OCI-LY3 (cell line): Measurements from ENCODE around the gene XXYLT1.
A peak's percentile ranks its signal among the peaks of the same experiment; 100 is the strongest.
"Not testable (repeated sequence)": the region's sequence is repeated elsewhere in the genome, so short reads cannot be mapped to it uniquely, and the experiment has no call there.

Source experiments
- H2AFZ ChIP-seq: fragments of 200-600, 300-600 bp; shearing (Covaris generic); 2 replicates; pipeline ENCODE4 v1.6.0; 2014; ENCODE audit warnings: antibody characterized with exemption, low read depth, low read length
- H3K27ac ChIP-seq: fragments of 200-600, 300-600 bp; sonication (generic); 2 replicates; pipeline ENCODE4 v1.5.1; 2014; ENCODE audit warnings: mild to moderate bottlenecking, low read length, moderate library complexity, mixed read lengths
- H3K27me3 ChIP-seq: fragments of 200-600, 300-600 bp; sonication (generic); 2 replicates; pipeline ENCODE4 v1.6.1; 2014; ENCODE audit warnings: low read depth, low read length, mixed read lengths
- H3K36me3 ChIP-seq: fragments of 200-600, 300-600 bp; sonication (generic); replicated peaks from 2 replicates; pipeline ENCODE3; 2014; ENCODE audit warnings: low read depth, low read length, mixed read lengths
- H3K4me1 ChIP-seq: fragments of 300-600, 200-600 bp; sonication (generic); 2 replicates; pipeline ENCODE4 v1.6.1; 2014; ENCODE audit warnings: low read length, mixed read lengths
- H3K4me2 ChIP-seq: fragments of 200-600, 300-600 bp; sonication (generic); 2 replicates; pipeline ENCODE4 v1.6.1; 2014; ENCODE audit warnings: low read length, mixed read lengths
- H3K4me3 ChIP-seq: fragments of 300-600, 200-600 bp; sonication (generic); 2 replicates; pipeline ENCODE4 v1.5.1; 2014; ENCODE audit warnings: antibody characterized with exemption, mild to moderate bottlenecking, low read length, moderate library complexity
- H3K79me2 ChIP-seq: fragments of 300-600, 200-600 bp; shearing (Covaris generic); 2 replicates; pipeline ENCODE4 v1.6.1; 2014; ENCODE audit warnings: mild to moderate bottlenecking, low read length, mixed read lengths
- H3K9ac ChIP-seq: fragments of 300-600, 200-600 bp; shearing (Covaris generic); 2 replicates; pipeline ENCODE4 v1.6.0; 2014; ENCODE audit warnings: mild to moderate bottlenecking, low read length, moderate library complexity
- H3K9me3 ChIP-seq: fragments of 200-600, 300-600 bp; shearing (Covaris generic); 2 replicates; pipeline ENCODE4 v1.6.1; 2014; ENCODE audit warnings: low read length, mixed read lengths; ENCODE audit not compliant: insufficient read depth
- H4K20me1 ChIP-seq: fragments of 200-600, 300-600 bp; sonication (generic); 2 replicates; pipeline ENCODE4 v1.6.1; 2016; ENCODE audit warnings: low read length, mixed read lengths; ENCODE audit not compliant: insufficient read depth
- CTCF ChIP-seq: fragments of 200-600, 300-600 bp; sonication (generic); IDR thresholded peaks from 2 replicates; pipeline ENCODE4 v1.5.1; 2014; ENCODE audit warnings: antibody characterized with exemption, low read length, low read depth
- EZH2phosphoT487 ChIP-seq: fragments of 200-600 bp; shearing (Covaris generic); IDR thresholded peaks from 2 replicates; pipeline ENCODE4 v1.6.1; 2018; ENCODE audit warnings: antibody characterized with exemption, mixed run types, low read depth

XXYLT1 gene

GRCh38 chr3:195189821-195190220, 81.1 kb downstream of the XXYLT1 start:
- TF ChIP-seq EZH2phosphoT487 (no peak), CTCF (no peak)
- H3K9ac ChIP-seq, result no peak overlapping the region
- no peak overlapping the region for H3K4me2 ChIP-seq
- H3K4me3 ChIP-seq, result no peak overlapping the region
- peaks cover 37% of the 10 kb centered on the region for H3K4me1 ChIP-seq
- no peaks in the 10 kb centered on the region for H4K20me1 ChIP-seq
- H3K27ac ChIP-seq, result no peak overlapping the region
- peaks cover 5% of the 10 kb centered on the region for H3K36me3 ChIP-seq
- H3K9me3 ChIP-seq, result peaks cover 6% of the 10 kb centered on the region; the same call in 1 of the 2 replicates
- H3K79me2 ChIP-seq, result peaks cover 3% of the 10 kb centered on the region; the same call in 1 of the 2 replicates
- no peaks in the 10 kb centered on the region for H3K27me3 ChIP-seq
- H2AFZ ChIP-seq, result no peak overlapping the region

GRCh38 chr3:195188426-195188927, 82.5 kb downstream of the XXYLT1 start:
- Histone ChIP-seq H3K9me3 (peaks cover 6% of the 10 kb centered on the region; the same call in 1 of the 2 replicates), H3K4me1 (peaks cover 30% of the 10 kb centered on the region), H4K20me1 (no peaks in the 10 kb centered on the region), H3K4me3 (no peak overlapping the region), H3K4me2 (no peak overlapping the region), H2AFZ (no peak overlapping the region), H3K27me3 (no peaks in the 10 kb centered on the region), H3K27ac (no peak overlapping the region), H3K9ac (no peak overlapping the region), H3K79me2 (peaks cover 3% of the 10 kb centered on the region; the same call in 1 of the 2 replicates), H3K36me3 (peaks cover 5% of the 10 kb centered on the region)
- TF ChIP-seq CTCF (peak; percentile 17; the same call in 1 of the 2 replicates), EZH2phosphoT487 (no peak)

GRCh38 chr3:195187609-195188425, 83.1 kb downstream of the XXYLT1 start:
- Histone ChIP-seq H3K9me3 (peaks cover 6% of the 10 kb centered on the region; the same call in 1 of the 2 replicates), H3K4me1 (peaks cover 30% of the 10 kb centered on the region), H3K27me3 (no peaks in the 10 kb centered on the region), H3K9ac (no peak overlapping the region), H3K4me3 (no peak overlapping the region), H3K79me2 (peaks cover 3% of the 10 kb centered on the region; the same call in 1 of the 2 replicates), H3K27ac (no peak overlapping the region), H3K4me2 (no peak overlapping the region), H3K36me3 (peaks cover 5% of the 10 kb centered on the region), H4K20me1 (no peaks in the 10 kb centered on the region), H2AFZ (no peak overlapping the region)
- TF ChIP-seq EZH2phosphoT487 (no peak), CTCF (no peak)

GRCh38 chr3:195186710-195187047, 84.3 kb downstream of the XXYLT1 start:
- not testable (repeated sequence) for H3K9me3 ChIP-seq, H3K79me2 ChIP-seq, H3K36me3 ChIP-seq, H4K20me1 ChIP-seq, H3K27me3 ChIP-seq
- H3K27ac ChIP-seq, result peak overlapping the region; percentile 43
- peaks cover 35% of the 10 kb centered on the region for H3K4me1 ChIP-seq
- peak overlapping the region; percentile 74; the same call in 1 of the 2 replicates for H2AFZ ChIP-seq
- H3K4me3 ChIP-seq, result peak overlapping the region; percentile 19; the same call in 1 of the 2 replicates
- H3K9ac ChIP-seq, result peak overlapping the region; percentile 5; the same call in 1 of the 2 replicates
- H3K4me2 ChIP-seq, result peak overlapping the region; percentile 53
